Subcutaneous abdominal adipose tissue (tissue), 5 donors: ENCODE results near the gene ILDR2.

Experiments
- H3K27ac ChIP-seq: one replicate; pipeline ENCODE4 v1.7.0; 2013; ENCODE audit warnings: low read depth, mild to moderate bottlenecking, inconsistent platforms, low read length, moderate library complexity
- H3K27me3 ChIP-seq, 5 donors: one replicate each; pipeline ENCODE4 v1.7.0; 2013; ENCODE audit warnings: low read length in 5 of 5, inconsistent platforms in 1 of 5; ENCODE audit not compliant: control insufficient read depth in 5 of 5, insufficient read depth in 4 of 5
- H3K36me3 ChIP-seq, 5 donors: one replicate each; pipeline ENCODE4 v1.7.0; 2013; ENCODE audit warnings: low read length in 5 of 5; ENCODE audit not compliant: control insufficient read depth in 5 of 5, insufficient read depth in 5 of 5
- H3K4me1 ChIP-seq, 5 donors: one replicate each; pipeline ENCODE4 v1.7.0; 2013; ENCODE audit warnings: low read length in 5 of 5, mild to moderate bottlenecking in 3 of 5, moderate library complexity in 1 of 5; ENCODE audit not compliant: control insufficient read depth in 5 of 5, insufficient read depth in 5 of 5
- H3K4me3 ChIP-seq, 5 donors: one replicate each; pipeline ENCODE4 v1.7.0; 2013; ENCODE audit warnings: low read length in 5 of 5, low read depth in 1 of 5
- H3K9ac ChIP-seq, 5 donors: one replicate each; pipeline ENCODE4 v1.7.0; 2013; ENCODE audit warnings: low read length in 5 of 5, mild to moderate bottlenecking in 4 of 5, moderate library complexity in 3 of 5
- H3K9me3 ChIP-seq, 5 donors: one replicate each; pipeline ENCODE4 v1.7.0; 2013; ENCODE audit warnings: low read length in 5 of 5; ENCODE audit not compliant: control insufficient read depth in 5 of 5
- donor health status: healthy.
- donor health status: healthy.
- donor health status: healthy.
- donor health status: healthy.
- donor health status: healthy.

The ILDR2 gene

GRCh38 chr1:166972193-166972592 lies 3.1 kb downstream of the ILDR2 start:
- Histone ChIP-seq H3K36me3 (no peaks in the 10 kb centered on the region), H3K9me3 (no peaks in the 10 kb centered on the region), H3K27me3 (peaks cover 18 to 38% (median 33%) of the 10 kb centered on the region in 5 donors), H3K9ac (no peak overlapping the region), H3K27ac (no peak overlapping the region), H3K4me1 (peaks cover 0 to 17% (median 13%) of the 10 kb centered on the region in 5 donors), H3K4me3 (no peak overlapping the region)

GRCh38 chr1:166971252-166971651 lies 4.1 kb downstream of the ILDR2 start:
- peaks cover 0 to 16% (median 13%) of the 10 kb centered on the region in 5 donors for H3K4me1 ChIP-seq
- H3K27me3 ChIP-seq, result peaks cover 21 to 45% (median 36%) of the 10 kb centered on the region in 5 donors
- no peak overlapping the region for H3K27ac ChIP-seq
- no peaks in the 10 kb centered on the region for H3K36me3 ChIP-seq
- H3K9ac ChIP-seq, result no peak overlapping the region
- H3K4me3 ChIP-seq, result no peak overlapping the region
- no peaks in the 10 kb centered on the region for H3K9me3 ChIP-seq

- Histone ChIP-seq H3K9me3 (no peaks in the 10 kb centered on the region), H3K9ac (no peak overlapping the region), H3K4me3 (no peak overlapping the region), H3K27ac (no peak overlapping the region), H3K4me1 (no peaks in the 10 kb centered on the region), H3K36me3 (no peaks in the 10 kb centered on the region), H3K27me3 (peaks cover 13 to 38% (median 33%) of the 10 kb centered on the region in 5 donors)
These were observed 6.2 kb downstream of the ILDR2 start for GRCh38 chr1:166969074-166969677.

GRCh38 chr1:166960858-166961474 lies 14.4 kb downstream of the ILDR2 start:
- no peak overlapping the region for H3K9ac ChIP-seq
- H3K4me3 ChIP-seq, result no peak overlapping the region
- no peak overlapping the region for H3K27ac ChIP-seq
- peaks cover 0 to 2% (median 0%) of the 10 kb centered on the region in 5 donors for H3K27me3 ChIP-seq
- no peaks in the 10 kb centered on the region for H3K4me1 ChIP-seq
- no peaks in the 10 kb centered on the region for H3K36me3 ChIP-seq
- no peaks in the 10 kb centered on the region for H3K9me3 ChIP-seq

- Histone ChIP-seq H3K9ac (no peak overlapping the region), H3K4me3 (no peak overlapping the region), H3K4me1 (peaks cover 0 to 4% (median 3%) of the 10 kb centered on the region in 5 donors), H3K27ac (no peak overlapping the region), H3K27me3 (peaks cover 0 to 2% (median 0%) of the 10 kb centered on the region in 5 donors), H3K36me3 (no peaks in the 10 kb centered on the region), H3K9me3 (no peaks in the 10 kb centered on the region)
These were observed 18.5 kb downstream of the ILDR2 start for GRCh38 chr1:166956872-166957271.

GRCh38 chr1:166956057-166956850 lies 19.1 kb downstream of the ILDR2 start:
- Histone ChIP-seq H3K4me1 (peaks cover 0 to 6% (median 3%) of the 10 kb centered on the region in 5 donors), H3K9ac (no peak overlapping the region), H3K27me3 (peaks cover 0 to 2% (median 0%) of the 10 kb centered on the region in 5 donors), H3K27ac (no peak overlapping the region), H3K9me3 (no peaks in the 10 kb centered on the region), H3K4me3 (no peak overlapping the region), H3K36me3 (no peaks in the 10 kb centered on the region)

- Histone ChIP-seq H3K36me3 (no peaks in the 10 kb centered on the region), H3K4me1 (peaks cover 0 to 12% (median 3%) of the 10 kb centered on the region in 5 donors), H3K4me3 (no peak overlapping the region), H3K27me3 (peaks cover 0 to 2% (median 0%) of the 10 kb centered on the region in 5 donors), H3K9ac (no peak overlapping the region), H3K27ac (no peak overlapping the region), H3K9me3 (no peaks in the 10 kb centered on the region)
These were observed 21.8 kb downstream of the ILDR2 start for GRCh38 chr1:166953491-166953890.

- Histone ChIP-seq H3K36me3 (no peaks in the 10 kb centered on the region), H3K9me3 (no peaks in the 10 kb centered on the region), H3K27ac (no peak overlapping the region), H3K4me3 (no peak overlapping the region), H3K9ac (no peak overlapping the region), H3K27me3 (peaks cover 0 to 6% (median 2%) of the 10 kb centered on the region in 5 donors), H3K4me1 (peaks cover 0 to 19% (median 7%) of the 10 kb centered on the region in 5 donors)
These were observed 23.2 kb downstream of the ILDR2 start for GRCh38 chr1:166952002-166952746.

GRCh38 chr1:166951050-166951449 lies 24.3 kb downstream of the ILDR2 start:
- Histone ChIP-seq H3K4me1 (peaks cover 0 to 20% (median 9%) of the 10 kb centered on the region in 5 donors), H3K27me3 (peaks cover 0 to 11% (median 6%) of the 10 kb centered on the region in 5 donors), H3K9ac (no peak overlapping the region), H3K4me3 (no peak overlapping the region), H3K36me3 (no peaks in the 10 kb centered on the region), H3K9me3 (no peaks in the 10 kb centered on the region), H3K27ac (no peak overlapping the region)
